SW 1271 (cell line): ENCODE data around the gene INPP5D.
"Not testable (repeated sequence)": the region's sequence is repeated elsewhere in the genome, so short reads cannot be mapped to it uniquely, and the experiment has no call there.

ENCODE experiments used
- DNase-seq, 2 experiments: peaks; one replicate each; lab custom pipeline; 2025; lab: John Stamatoyannopoulos, UW

INPP5D gene

DNA sequence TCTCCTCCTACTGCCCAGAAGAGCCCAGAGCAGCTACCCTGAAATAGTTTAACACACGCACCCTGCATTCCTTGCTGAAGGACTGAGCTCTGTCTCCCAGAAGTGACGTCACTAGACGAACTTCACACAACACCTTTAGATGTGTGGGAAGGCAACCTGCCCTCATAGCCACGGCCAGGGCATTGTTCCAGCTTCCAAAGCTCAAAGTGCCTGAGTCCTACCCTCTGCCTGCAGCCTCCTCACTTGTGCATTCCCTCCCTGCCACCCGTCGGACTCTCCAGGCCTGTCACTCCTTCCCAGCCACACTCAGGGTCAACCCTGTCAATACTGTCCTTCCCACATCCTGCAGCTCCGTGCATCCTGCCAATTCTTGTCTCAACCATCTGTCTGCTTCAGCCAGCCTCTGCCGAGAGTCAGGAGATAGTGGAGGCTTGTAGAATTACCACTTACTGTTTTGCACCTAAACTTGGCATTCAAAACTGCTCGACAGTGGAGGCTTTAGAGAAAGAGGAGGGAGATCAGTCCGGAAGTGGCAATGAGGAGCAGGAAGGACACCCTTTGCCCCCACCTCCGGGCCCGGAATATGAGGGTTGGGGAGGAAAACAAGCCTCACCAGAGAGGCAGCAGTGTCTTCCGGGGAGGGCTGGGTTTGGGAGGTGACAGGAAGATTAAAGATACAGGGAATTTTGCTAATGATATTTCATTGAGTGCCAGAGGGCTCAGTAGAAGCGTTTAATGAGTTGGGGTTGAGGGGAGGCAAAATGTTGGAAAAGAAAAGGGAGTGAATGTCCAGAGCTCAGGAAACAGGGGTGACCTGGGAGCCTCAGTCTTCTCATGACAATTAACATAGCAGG, 119.1 kb downstream of the INPP5D start:
- no peak for DNase-seq

- no peak for DNase-seq
These were observed 119.8 kb downstream of the INPP5D start for GRCh38 chr2:233179848-233180366.

DNA sequence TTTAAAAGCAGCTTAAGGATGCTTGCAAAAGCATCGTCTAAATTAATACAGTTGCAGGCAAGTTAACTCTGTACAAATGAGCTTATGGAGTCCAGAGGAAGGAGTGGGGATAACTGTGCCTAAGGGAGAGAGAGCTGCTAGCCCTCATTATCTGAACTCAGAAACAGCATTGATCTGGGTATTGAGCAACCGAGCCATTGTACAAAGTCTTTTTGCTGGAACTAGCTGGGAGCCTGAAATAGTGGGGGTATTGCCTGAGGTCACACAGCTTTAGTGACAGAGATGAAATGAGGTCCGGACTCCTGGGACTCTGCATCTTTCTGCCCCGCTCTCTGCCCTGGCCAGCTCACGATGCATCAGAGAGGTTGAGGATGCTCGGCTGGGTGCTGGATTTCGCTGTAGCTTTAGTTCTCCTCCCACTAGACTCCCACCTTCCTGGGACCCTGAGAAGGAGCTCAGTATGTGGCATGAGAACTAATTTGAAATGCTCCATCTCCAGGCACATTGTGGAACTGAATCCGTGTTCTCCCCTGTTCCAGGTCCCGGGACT, 123.8 kb downstream of the INPP5D start:
- DNase-seq: no peak

DNA sequence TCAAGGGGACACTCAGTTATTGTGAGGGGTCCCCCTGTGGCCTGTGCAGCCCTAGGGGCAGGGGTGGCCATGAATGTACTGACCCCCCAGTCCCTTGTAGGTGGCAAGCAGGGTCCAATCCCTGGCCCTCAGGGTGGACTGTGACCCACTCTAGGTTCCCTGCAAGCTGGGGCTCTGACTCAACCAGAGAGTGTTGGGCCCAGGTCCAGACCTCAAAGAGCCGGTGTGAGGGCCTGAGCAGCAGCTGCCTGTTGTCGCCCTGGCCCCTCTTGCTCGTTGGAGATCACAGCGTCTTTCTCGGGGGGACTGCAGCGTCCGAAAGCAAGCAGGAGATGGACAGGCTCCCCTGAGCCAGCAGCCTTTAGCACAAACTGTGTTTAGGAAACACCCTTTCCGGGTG, 124.5 kb downstream of the INPP5D start:
- no peak for DNase-seq

- no peak for DNase-seq
These were observed 125.2 kb downstream of the INPP5D start for GRCh38 chr2:233185330-233185729.

GRCh38 chr2:233185963-233186362, 125.8 kb downstream of the INPP5D start:
- no peak for DNase-seq

- DNase-seq: no peak
These were observed 126.7 kb downstream of the INPP5D start for GRCh38 chr2:233186851-233187250.

DNA sequence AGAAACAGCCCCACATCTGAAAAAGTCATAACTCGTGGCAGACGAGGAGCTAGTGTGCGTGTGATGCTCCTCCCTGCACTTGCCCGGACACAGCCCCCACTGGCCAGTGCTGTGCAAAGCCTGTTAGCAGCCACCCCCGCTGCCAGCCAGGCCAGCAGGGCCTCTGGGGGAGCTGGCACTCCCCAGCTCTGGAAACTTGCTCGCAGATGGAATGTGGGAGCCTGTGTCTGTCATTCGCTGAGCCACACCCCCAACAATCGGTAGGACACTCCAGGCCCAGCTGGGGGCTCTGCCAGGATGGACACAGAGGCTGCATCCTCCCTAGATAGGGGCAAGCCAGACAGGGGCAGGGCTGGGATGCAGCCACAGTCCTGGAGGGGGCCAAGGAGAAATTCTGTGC, 128.9 kb downstream of the INPP5D start:
- no peak for DNase-seq

- DNase-seq: not testable (repeated sequence)
These were observed 130.9 kb downstream of the INPP5D start for GRCh38 chr2:233191016-233191415.

DNA sequence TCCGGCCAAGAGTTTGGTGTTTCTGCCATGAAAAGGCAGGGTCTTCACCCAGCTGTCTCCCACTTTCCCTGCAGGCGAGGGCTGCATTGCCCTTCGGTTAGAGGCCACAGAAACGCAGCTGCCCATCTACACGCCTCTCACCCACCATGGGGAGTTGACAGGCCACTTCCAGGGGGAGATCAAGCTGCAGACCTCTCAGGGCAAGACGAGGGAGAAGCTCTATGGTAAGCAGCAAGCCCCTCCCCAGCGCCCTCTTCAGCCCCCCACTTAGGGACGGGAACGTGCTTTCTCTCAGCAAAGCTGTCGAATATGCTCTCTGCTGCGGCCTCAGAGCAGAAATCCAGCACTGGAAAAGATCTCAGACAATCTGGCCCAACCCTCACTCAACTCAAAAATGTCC, 133.6 kb downstream of the INPP5D start:
- DNase-seq: no peak

DNA sequence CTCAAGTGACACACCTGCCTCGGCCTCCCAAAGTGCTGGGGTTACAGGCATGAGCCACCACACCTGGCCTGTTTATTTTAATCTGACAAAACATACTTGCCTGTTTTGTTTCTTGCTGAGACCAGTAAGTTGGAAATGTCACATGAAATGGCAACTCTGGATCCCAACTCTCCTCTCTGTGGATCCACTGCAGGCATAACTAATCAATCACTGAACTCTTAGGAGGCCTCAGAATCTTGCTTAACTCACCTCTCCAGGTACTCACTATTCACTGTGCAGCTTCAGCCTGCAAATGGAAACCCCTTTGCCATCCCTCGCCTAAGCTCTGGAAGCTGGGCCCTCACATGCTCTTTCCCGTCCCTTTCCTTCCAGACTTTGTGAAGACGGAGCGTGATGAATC, 134.9 kb downstream of the INPP5D start:
- DNase-seq: no peak

DNA sequence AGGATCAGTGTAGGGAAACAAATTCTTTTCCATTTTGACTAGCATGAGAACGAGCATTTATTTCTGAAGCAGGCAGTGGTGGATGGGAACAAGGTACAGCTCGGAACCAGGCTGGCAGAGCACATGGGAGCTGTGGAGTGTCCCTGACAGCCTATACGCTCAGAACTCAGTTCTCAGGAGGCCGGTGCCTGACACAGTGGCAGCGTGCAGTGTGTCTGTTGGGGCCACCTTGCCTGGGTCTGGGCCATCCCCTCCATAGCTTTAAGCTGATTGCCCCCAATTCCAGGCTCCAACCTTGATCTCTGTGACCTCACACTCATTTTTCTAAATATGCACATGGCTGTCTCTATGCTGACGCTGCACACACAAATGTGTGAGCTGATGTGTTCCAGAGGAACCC, 136.9 kb downstream of the INPP5D start:
- no peak for DNase-seq

DNA sequence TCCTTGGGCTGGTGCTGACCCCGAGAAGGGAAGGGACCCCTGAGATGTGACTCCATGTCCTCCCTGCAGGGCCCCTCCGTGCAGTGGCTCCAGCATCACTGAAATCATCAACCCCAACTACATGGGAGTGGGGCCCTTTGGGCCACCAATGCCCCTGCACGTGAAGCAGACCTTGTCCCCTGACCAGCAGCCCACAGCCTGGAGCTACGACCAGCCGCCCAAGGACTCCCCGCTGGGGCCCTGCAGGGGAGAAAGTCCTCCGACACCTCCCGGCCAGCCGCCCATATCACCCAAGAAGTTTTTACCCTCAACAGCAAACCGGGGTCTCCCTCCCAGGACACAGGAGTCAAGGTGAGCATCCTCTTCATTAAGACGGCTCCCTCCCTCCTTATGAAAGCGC, 137.9 kb downstream of the INPP5D start:
- DNase-seq: no peak

DNA sequence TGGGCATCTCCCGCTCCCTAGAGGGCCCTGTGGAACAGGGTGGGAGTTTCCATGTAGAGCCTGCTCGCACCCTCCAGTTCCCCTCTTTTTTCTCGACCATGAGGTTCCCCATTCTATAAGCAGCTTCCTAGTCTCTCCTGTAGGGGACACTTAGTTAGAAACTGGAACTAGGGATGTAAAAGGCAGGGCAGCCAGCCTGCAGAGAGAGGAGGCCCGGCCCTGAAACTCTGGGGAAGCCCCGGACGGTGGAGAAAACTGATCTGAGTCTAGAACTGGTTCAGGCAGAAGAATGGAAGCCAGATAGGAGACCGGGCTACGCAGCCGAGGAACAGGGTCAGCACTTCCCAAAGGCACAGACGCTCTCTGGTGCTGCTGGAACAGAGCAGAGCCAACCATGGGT, 139.7 kb downstream of the INPP5D start:
- DNase-seq: no peak

GRCh38 chr2:233200790-233201189, 140.6 kb downstream of the INPP5D start:
- DNase-seq: not testable (repeated sequence)

- no peak for DNase-seq
These were observed 141.3 kb downstream of the INPP5D start for GRCh38 chr2:233201258-233202013.

DNA sequence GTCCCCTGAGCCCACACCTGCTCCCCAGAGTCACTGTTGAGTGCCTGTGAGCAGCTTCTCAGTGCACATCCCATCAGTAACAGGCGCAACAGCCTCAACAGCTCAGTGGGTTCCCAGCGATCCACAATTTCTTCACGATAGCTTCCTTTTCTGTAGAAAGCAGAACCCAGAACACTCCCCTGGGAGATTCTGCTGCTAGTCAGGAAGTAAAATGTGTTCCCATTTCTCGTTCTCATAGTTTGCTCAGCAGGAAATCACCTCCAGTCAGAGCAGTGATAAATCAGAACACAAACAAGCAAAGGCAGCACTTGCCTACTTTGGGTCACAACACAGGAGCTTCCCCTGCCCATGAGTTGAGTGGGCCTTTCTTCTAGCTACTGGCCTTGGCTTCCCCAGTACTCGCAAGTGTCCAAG, 142.4 kb downstream of the INPP5D start:
- DNase-seq: no peak

GRCh38 chr2:233203060-233203459, 142.9 kb downstream of the INPP5D start:
- no peak for DNase-seq

DNA sequence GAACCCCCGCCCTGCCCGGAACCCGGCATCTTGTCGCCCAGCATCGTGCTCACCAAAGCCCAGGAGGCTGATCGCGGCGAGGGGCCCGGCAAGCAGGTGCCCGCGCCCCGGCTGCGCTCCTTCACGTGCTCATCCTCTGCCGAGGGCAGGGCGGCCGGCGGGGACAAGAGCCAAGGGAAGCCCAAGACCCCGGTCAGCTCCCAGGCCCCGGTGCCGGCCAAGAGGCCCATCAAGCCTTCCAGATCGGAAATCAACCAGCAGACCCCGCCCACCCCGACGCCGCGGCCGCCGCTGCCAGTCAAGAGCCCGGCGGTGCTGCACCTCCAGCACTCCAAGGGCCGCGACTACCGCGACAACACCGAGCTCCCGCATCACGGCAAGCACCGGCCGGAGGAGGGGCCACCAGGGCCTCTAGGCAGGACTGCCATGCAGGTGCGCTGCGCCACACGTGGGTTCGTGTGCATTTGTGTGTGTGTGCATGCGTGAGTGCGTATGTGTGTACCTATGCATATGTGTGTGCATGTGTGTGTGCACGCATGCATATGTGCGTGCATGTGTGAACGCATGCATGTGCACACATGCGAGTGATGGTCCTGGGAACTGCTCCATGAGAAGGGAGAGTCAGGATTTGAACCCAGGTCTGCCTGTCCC, 144.3 kb downstream of the INPP5D start:
- DNase-seq: no peak

DNA sequence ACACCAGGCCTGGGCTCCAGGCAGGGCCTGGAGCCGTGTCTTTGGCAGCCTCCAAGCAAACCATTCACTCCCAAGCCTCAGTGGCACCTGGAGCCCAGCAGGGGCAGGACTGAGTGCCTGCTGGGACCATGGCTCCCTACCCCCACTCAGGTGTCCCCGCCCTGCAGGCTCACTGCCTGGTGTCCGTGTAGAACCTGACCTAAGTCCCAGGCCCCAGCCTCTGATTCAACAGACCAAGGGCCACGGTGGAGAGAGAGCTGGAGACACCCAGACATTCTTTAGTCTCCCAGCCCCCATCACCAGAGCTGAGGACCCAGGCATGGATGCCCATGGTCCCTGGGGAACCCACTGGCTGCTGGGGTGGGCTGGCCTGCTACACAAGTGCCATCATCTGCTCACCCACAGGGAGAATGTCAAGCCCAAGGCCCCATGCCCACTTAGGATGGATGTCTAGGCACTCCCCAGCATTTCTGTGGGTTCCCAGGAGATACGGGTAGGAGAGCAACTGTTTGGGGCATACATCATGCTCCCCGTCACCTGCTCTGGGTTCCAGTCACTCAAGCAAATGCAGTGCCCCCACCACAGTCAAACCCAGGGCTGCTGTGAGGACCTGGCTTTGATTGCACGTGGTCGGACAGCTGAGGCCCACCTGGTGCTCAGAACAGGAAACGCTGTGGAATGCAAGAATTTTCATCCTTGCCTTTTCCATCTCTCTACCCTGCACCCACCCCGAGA, 148.4 kb downstream of the INPP5D start:
- DNase-seq: no peak

- no peak for DNase-seq
These were observed 149.0 kb downstream of the INPP5D start for GRCh38 chr2:233209117-233209532.
